Hepatocyte (in vitro differentiated cells): ENCODE data around the gene FGF7. TPM values are rescaled to one million over a fixed set of nuclear protein-coding genes. Genes with fewer than 3 reads are reported as not detected.

Experiments used
- DNase-seq: peaks from one replicate; pipeline ENCODE4 v3.0.0-alpha.2; 2016; ENCODE audit warnings: low spot score
- H2AFZ ChIP-seq: fragments of 200-600 bp; sonication (generic); 2 replicates; pipeline ENCODE4 v1.6.0; 2016; ENCODE audit warnings: antibody characterized with exemption, mild to moderate bottlenecking
- H3K27ac ChIP-seq: fragments of 200-600 bp; sonication (generic); 2 replicates; pipeline ENCODE4 v1.5.1; 2016; ENCODE audit warnings: mild to moderate bottlenecking
- H3K27me3 ChIP-seq: fragments of 200-600 bp; sonication (generic); 2 replicates; pipeline ENCODE4 v1.6.1; 2016
- H3K36me3 ChIP-seq: fragments of 200-600 bp; sonication (generic); replicated peaks from 2 replicates; pipeline ENCODE4 v1.5.1; 2016; ENCODE audit warnings: low read depth; ENCODE audit not compliant: insufficient read depth
- H3K4me1 ChIP-seq: fragments of 200-600 bp; sonication (generic); 2 replicates; pipeline ENCODE4 v1.5.1; 2016; ENCODE audit warnings: mild to moderate bottlenecking, moderate library complexity; ENCODE audit not compliant: insufficient read depth
- H3K4me2 ChIP-seq: fragments of 200-600 bp; sonication (generic); 2 replicates; pipeline ENCODE4 v1.6.0; 2016
- H3K4me3 ChIP-seq: fragments of 200-600 bp; sonication (generic); 2 replicates; pipeline ENCODE4 v1.5.1; 2016; ENCODE audit warnings: mild to moderate bottlenecking
- H3K79me2 ChIP-seq: fragments of 200-600 bp; sonication (generic); 2 replicates; pipeline ENCODE4 v1.6.0; 2017; ENCODE audit warnings: mild to moderate bottlenecking
- H3K9me2 ChIP-seq: fragments of 200-600 bp; sonication (generic); replicated peaks from 2 replicates; pipeline ENCODE4 v1.6.0; 2017; ENCODE audit warnings: mild to moderate bottlenecking; ENCODE audit not compliant: insufficient read depth
- H3K9me3 ChIP-seq: fragments of 200-600 bp; sonication (generic); 2 replicates; pipeline ENCODE4 v1.5.1; 2016; ENCODE audit warnings: low read depth, mild to moderate bottlenecking
- H4K20me1 ChIP-seq: fragments of 200-600 bp; sonication (generic); 2 replicates; pipeline ENCODE4 v1.6.0; 2016; ENCODE audit warnings: mild to moderate bottlenecking; ENCODE audit not compliant: insufficient read depth, poor library complexity, severe bottlenecking
- EZH2 ChIP-seq: fragments of 200-600 bp; sonication (generic); IDR thresholded peaks from 2 replicates; pipeline ENCODE4 v1.6.1; 2016; ENCODE audit warnings: antibody characterized with exemption, mild to moderate bottlenecking, borderline replicate concordance
- EZH2phosphoT487 ChIP-seq: fragments of 200-600 bp; sonication (generic); IDR thresholded peaks from one replicate; pipeline ENCODE4 v1.6.1; 2018; ENCODE audit warnings: antibody characterized with exemption, mild to moderate bottlenecking, low read depth, moderate library complexity; ENCODE audit not compliant: unreplicated experiment, severe bottlenecking
- WGBS: methylation state at CpG from one replicate; pipeline ENCODE4 v1.1.6; 2016; ENCODE audit warnings: low lambda C conversion rate; ENCODE audit errors: missing lambda C conversion rate; 5-methylcytosine and 5-hydroxymethylcytosine counted together
- polyA plus RNA-seq: library from polyadenylated mRNA; unstranded; fragments of >200 nt; fragmentation: Nextera tagmentation; extraction: Ambion mirVana; gene quantifications from 2 replicates; pipeline ENCODE4 v1.2.1, GENCODE V29; 2016
- total RNA-seq: library from RNA; depleted of rRNA; stranded (reverse); fragments of >200 nt; gene quantifications from 2 replicates; pipeline ENCODE4 v1.2.3, GENCODE V29; 2014
- TF ChIP-seq, protein P1 (sequence below): fragments of 200-600 bp; sonication (generic); IDR thresholded peaks from 2 replicates; pipeline ENCODE4 v1.5.1; 2016; ENCODE audit warnings: antibody characterized with exemption, mild to moderate bottlenecking; ENCODE audit not compliant: poor library complexity

FGF7 gene
- total and polyA plus RNA-seq, 2 experiments from 2014 or later = 11.2 to 18.9 TPM

DNA sequence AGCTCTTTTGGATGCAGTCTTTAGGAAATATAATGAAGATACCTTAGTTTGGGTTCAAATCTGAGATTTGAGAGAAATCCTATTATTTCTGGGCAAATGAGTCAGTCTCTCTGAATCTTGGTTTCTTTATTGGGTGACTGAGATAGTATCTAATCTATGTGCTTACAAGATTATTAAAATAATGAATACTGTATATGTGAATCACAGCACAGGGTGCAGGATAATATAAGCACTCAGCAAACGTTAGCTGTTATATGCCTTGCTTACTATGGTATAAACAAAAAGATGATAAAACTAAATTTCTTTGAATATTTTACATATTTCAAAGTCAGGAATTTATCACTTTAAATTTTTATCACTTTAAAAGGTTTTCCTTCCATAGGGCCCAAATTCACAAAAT is 29.6 kb downstream of the FGF7 start:
- 56% methylated on average over 1 of the region's 1 CpG for WGBS
- no peak overlapping the region for H3K4me3 ChIP-seq
- no peak for DNase-seq
- H3K9me3 ChIP-seq = no peaks in the 10 kb centered on the region
- H3K27ac ChIP-seq = no peak overlapping the region
- no peaks in the 10 kb centered on the region for H3K4me1 ChIP-seq
- TF ChIP-seq EZH2 = no peak
- no peak for TF ChIP-seq EZH2phosphoT487
- H3K4me2 ChIP-seq = no peak overlapping the region
- H3K27me3 ChIP-seq = no peaks in the 10 kb centered on the region
- H3K36me3 ChIP-seq = no peaks in the 10 kb centered on the region
- no peaks in the 10 kb centered on the region for H3K79me2 ChIP-seq
- H4K20me1 ChIP-seq = no peaks in the 10 kb centered on the region
- H2AFZ ChIP-seq = no peak overlapping the region
- no peaks in the 10 kb centered on the region for H3K9me2 ChIP-seq

DNA sequence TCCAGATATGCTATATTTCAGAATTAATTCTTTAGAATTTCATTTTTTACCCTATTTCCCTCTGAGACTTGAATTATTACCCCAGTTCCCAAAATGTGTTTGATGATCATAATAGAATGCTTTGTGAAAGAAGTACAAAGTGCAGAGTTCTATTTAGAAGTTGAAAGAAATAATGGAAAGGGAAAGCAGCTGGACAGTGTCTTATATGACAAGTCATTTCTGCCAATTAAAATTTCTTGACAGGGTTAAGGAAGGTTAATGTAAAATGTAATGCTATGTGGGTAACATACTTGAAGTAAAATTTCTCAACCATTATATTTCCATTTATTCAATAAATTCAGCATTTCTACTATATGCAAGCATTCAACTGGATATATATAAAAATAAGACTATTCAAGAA is 33.1 kb downstream of the FGF7 start:
- no peaks in the 10 kb centered on the region for H4K20me1 ChIP-seq
- TF ChIP-seq EZH2 (no peak), EZH2phosphoT487 (no peak)
- TF ChIP-seq, protein P1, sequence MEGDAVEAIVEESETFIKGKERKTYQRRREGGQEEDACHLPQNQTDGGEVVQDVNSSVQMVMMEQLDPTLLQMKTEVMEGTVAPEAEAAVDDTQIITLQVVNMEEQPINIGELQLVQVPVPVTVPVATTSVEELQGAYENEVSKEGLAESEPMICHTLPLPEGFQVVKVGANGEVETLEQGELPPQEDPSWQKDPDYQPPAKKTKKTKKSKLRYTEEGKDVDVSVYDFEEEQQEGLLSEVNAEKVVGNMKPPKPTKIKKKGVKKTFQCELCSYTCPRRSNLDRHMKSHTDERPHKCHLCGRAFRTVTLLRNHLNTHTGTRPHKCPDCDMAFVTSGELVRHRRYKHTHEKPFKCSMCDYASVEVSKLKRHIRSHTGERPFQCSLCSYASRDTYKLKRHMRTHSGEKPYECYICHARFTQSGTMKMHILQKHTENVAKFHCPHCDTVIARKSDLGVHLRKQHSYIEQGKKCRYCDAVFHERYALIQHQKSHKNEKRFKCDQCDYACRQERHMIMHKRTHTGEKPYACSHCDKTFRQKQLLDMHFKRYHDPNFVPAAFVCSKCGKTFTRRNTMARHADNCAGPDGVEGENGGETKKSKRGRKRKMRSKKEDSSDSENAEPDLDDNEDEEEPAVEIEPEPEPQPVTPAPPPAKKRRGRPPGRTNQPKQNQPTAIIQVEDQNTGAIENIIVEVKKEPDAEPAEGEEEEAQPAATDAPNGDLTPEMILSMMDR = no peak

DNA sequence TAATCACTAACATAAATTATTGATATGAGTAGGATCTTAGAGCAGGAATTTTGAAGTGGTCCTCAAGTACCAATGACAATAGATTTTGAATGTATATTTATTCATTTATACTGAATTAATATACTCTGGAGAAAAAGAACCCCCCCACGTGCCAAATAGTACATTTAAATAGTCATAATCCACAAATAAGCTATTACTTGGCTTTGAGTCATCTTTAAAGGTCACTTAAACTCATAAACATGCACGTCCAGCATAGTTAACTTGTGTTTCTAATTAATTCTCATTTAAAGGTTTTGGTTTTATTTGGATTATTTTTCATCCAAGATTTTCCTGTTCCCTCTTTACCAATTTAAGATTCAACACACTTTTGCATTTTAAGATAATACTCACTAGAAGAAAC is 35.1 kb downstream of the FGF7 start:
- Histone ChIP-seq H3K4me3 (no peak overlapping the region), H4K20me1 (no peaks in the 10 kb centered on the region), H3K9me3 (no peaks in the 10 kb centered on the region), H3K27me3 (no peaks in the 10 kb centered on the region), H2AFZ (no peak overlapping the region), H3K27ac (no peak overlapping the region), H3K9me2 (no peaks in the 10 kb centered on the region), H3K4me1 (no peaks in the 10 kb centered on the region), H3K4me2 (no peak overlapping the region), H3K79me2 (no peaks in the 10 kb centered on the region), H3K36me3 (no peaks in the 10 kb centered on the region)
- WGBS = 41% methylated on average over 2 of the region's 2 CpGs
- TF ChIP-seq EZH2 (no peak), EZH2phosphoT487 (no peak)
- TF ChIP-seq, protein P1 = no peak
- no peak for DNase-seq

More for the DNA sequence above, 33.1 kb downstream of the FGF7 start:
- Histone ChIP-seq H3K27me3 (no peaks in the 10 kb centered on the region), H3K36me3 (no peaks in the 10 kb centered on the region), H2AFZ (no peak overlapping the region), H3K9me2 (no peaks in the 10 kb centered on the region), H3K4me1 (no peaks in the 10 kb centered on the region), H3K27ac (no peak overlapping the region), H3K9me3 (no peaks in the 10 kb centered on the region), H3K4me2 (no peak overlapping the region), H3K4me3 (no peak overlapping the region), H3K79me2 (no peaks in the 10 kb centered on the region)
- DNase-seq = no peak

DNA sequence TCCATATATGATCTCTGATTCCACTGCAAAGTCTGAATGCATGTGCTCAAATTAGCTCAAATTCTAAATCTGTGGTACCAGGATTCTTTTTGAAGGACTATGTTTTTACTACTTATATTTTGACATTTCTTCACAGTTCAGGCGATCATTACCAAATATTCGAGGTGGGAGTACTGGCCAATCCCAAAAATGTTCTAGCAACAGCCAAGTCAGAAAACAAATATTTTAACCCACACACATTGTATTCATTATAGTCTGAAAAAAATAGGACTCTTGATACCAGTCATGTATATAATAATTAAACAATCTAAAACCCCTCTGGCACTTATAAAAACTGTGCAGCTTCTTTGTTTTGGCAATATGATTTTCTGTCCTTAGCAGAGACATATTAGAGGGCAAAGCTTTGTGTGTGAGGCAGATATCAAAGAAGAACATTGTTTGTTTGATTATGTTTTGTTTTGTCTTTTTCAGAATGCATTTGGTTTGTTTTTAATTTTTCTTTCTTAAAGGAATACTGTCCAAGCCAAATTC is 37.4 kb downstream of the FGF7 start:
- Histone ChIP-seq H3K4me3 (no peak overlapping the region), H3K4me2 (no peak overlapping the region), H3K4me1 (no peaks in the 10 kb centered on the region), H4K20me1 (no peaks in the 10 kb centered on the region), H3K9me3 (no peaks in the 10 kb centered on the region), H2AFZ (no peak overlapping the region), H3K9me2 (no peaks in the 10 kb centered on the region), H3K27me3 (no peaks in the 10 kb centered on the region), H3K36me3 (no peaks in the 10 kb centered on the region), H3K79me2 (no peaks in the 10 kb centered on the region), H3K27ac (no peak overlapping the region)
- no peak for TF ChIP-seq EZH2phosphoT487
- TF ChIP-seq EZH2 = no peak
- TF ChIP-seq, protein P1 = no peak
- WGBS = 88% methylated on average over 2 of the region's 2 CpGs
- DNase-seq = no peak
